ES-I3 (cell line): Measurements from ENCODE around the gene GGCT.
A peak's percentile ranks its signal among the peaks of the same experiment; 100 is the strongest.
"Not testable (repeated sequence)": the region's sequence is repeated elsewhere in the genome, so short reads cannot be mapped to it uniquely, and the experiment has no call there.

Source experiments
- H3K36me3 ChIP-seq: 2 replicates; pipeline ENCODE4 v1.6.1; 2013; ENCODE audit warnings: mild to moderate bottlenecking, low read length, control low read depth, moderate library complexity; ENCODE audit not compliant: insufficient read depth
- H3K4me1 ChIP-seq: 2 replicates; pipeline ENCODE4 v1.6.1; 2013; ENCODE audit warnings: mild to moderate bottlenecking, control low read depth, low read length; ENCODE audit not compliant: insufficient read depth
- H3K9ac ChIP-seq: 2 replicates; pipeline ENCODE4 v1.6.1; 2013; ENCODE audit warnings: low read depth, mild to moderate bottlenecking, low read length, moderate library complexity
- H3K9me3 ChIP-seq: 2 replicates; pipeline ENCODE4 v1.6.1; 2013; ENCODE audit warnings: mild to moderate bottlenecking, low read length, moderate library complexity; ENCODE audit not compliant: control insufficient read depth, insufficient read depth

Gene GGCT

GRCh38 chr7:30504301-30505173 lies at the start of gene GGCT:
GGCT (minus strand) TSS chr7:30504829; CDS start chr7:30504709, 120 bp downstream.
- Histone ChIP-seq H3K36me3 (no peaks in the 10 kb centered on the region), H3K9ac (peak within 1 kb of the TSS; percentile 97), H3K4me1 (peaks cover 4% of the 10 kb centered on the region; the same call in 1 of the 2 replicates), H3K9me3 (peaks cover 4% of the 10 kb centered on the region; the same call in 1 of the 2 replicates)

- H3K36me3 ChIP-seq, result no peaks in the 10 kb centered on the region
- H3K4me1 ChIP-seq, result peaks cover 10% of the 10 kb centered on the region
- H3K9ac ChIP-seq, result no peak overlapping the region
- no peaks in the 10 kb centered on the region for H3K9me3 ChIP-seq
These were observed 48.9 kb upstream of the GGCT start for GRCh38 chr7:30553546-30553945.

GRCh38 chr7:30553141-30553540 lies 48.5 kb upstream of the GGCT start:
- Histone ChIP-seq H3K9ac (no peak overlapping the region), H3K36me3 (no peaks in the 10 kb centered on the region), H3K9me3 (no peaks in the 10 kb centered on the region), H3K4me1 (peaks cover 10% of the 10 kb centered on the region)

- Histone ChIP-seq H3K4me1 (peaks cover 10% of the 10 kb centered on the region), H3K36me3 (no peaks in the 10 kb centered on the region), H3K9me3 (no peaks in the 10 kb centered on the region), H3K9ac (no peak overlapping the region)
These were observed 47.7 kb upstream of the GGCT start for GRCh38 chr7:30552330-30552729.

GRCh38 chr7:30549931-30550493 lies 45.4 kb upstream of the GGCT start:
- H3K4me1 ChIP-seq, result peaks cover 10% of the 10 kb centered on the region
- H3K9ac ChIP-seq, result no peak overlapping the region
- no peaks in the 10 kb centered on the region for H3K9me3 ChIP-seq
- no peaks in the 10 kb centered on the region for H3K36me3 ChIP-seq

GRCh38 chr7:30548845-30549244 lies 44.2 kb upstream of the GGCT start:
- Histone ChIP-seq H3K9ac (no peak overlapping the region), H3K9me3 (no peaks in the 10 kb centered on the region), H3K4me1 (peaks cover 10% of the 10 kb centered on the region), H3K36me3 (no peaks in the 10 kb centered on the region)

- H3K4me1 ChIP-seq, result peaks cover 10% of the 10 kb centered on the region
- no peak overlapping the region for H3K9ac ChIP-seq
- H3K36me3 ChIP-seq, result no peaks in the 10 kb centered on the region
- H3K9me3 ChIP-seq, result no peaks in the 10 kb centered on the region
These were observed 42.0 kb upstream of the GGCT start for GRCh38 chr7:30546596-30546995.

- H3K36me3 ChIP-seq, result no peaks in the 10 kb centered on the region
- peaks cover 10% of the 10 kb centered on the region for H3K4me1 ChIP-seq
- no peaks in the 10 kb centered on the region for H3K9me3 ChIP-seq
- H3K9ac ChIP-seq, result no peak overlapping the region
These were observed 41.3 kb upstream of the GGCT start for GRCh38 chr7:30545791-30546555.

- H3K9me3 ChIP-seq, result no peaks in the 10 kb centered on the region
- no peaks in the 10 kb centered on the region for H3K36me3 ChIP-seq
- H3K9ac ChIP-seq, result no peak overlapping the region
- peaks cover 2% of the 10 kb centered on the region for H3K4me1 ChIP-seq
These were observed 39.3 kb upstream of the GGCT start for GRCh38 chr7:30543813-30544525.

GRCh38 chr7:30543115-30543514 lies 38.5 kb upstream of the GGCT start:
- not testable (repeated sequence) for H3K9ac ChIP-seq, H3K9me3 ChIP-seq, H3K4me1 ChIP-seq, H3K36me3 ChIP-seq

- Histone ChIP-seq H3K9me3 (peaks cover 10% of the 10 kb centered on the region; the same call in 1 of the 2 replicates), H3K4me1 (no peaks in the 10 kb centered on the region), H3K36me3 (no peaks in the 10 kb centered on the region), H3K9ac (no peak overlapping the region)
These were observed 29.3 kb upstream of the GGCT start for GRCh38 chr7:30533886-30534285.

- Histone ChIP-seq H3K36me3 (no peaks in the 10 kb centered on the region), H3K9ac (no peak overlapping the region), H3K9me3 (no peaks in the 10 kb centered on the region), H3K4me1 (no peaks in the 10 kb centered on the region)
These were observed 26.7 kb upstream of the GGCT start for GRCh38 chr7:30531286-30531685.

- no peak overlapping the region for H3K9ac ChIP-seq
- no peaks in the 10 kb centered on the region for H3K4me1 ChIP-seq
- H3K36me3 ChIP-seq, result no peaks in the 10 kb centered on the region
- H3K9me3 ChIP-seq, result no peaks in the 10 kb centered on the region
These were observed 25.7 kb upstream of the GGCT start for GRCh38 chr7:30530373-30530772.

- Histone ChIP-seq H3K9me3 (no peaks in the 10 kb centered on the region), H3K9ac (no peak overlapping the region), H3K4me1 (no peaks in the 10 kb centered on the region), H3K36me3 (no peaks in the 10 kb centered on the region)
These were observed 24.1 kb upstream of the GGCT start for GRCh38 chr7:30528779-30529178.
